K562 (cell line): ENCODE measurements around the gene LRRK1. TPM values are rescaled to one million over a fixed set of nuclear protein-coding genes. Genes with fewer than 3 reads are reported as not detected.

ENCODE experiments used
- ATAC-seq: fragments of 200-7000 bp; cut with Tn5 transposase; 3 replicates; pipeline ENCODE4 v1.9.1; 2020; ENCODE audit warnings: moderate library complexity
- BruUV-seq: library from RNA; stranded (reverse); fragments of 400-500 nt; replicated peaks from 2 replicates; lab custom pipeline; 2021; lab: Mats Ljungman, UMichigan
- CTCF ChIA-PET: fragments of 300-600 bp; formaldehyde crosslinking; extraction: SDS; loops from one replicate; lab custom pipeline; 2021; ENCODE audit warnings: low intra/inter-chr PET ratio; lab: Yijun Ruan, JAX
- POLR2A ChIA-PET: fragments of 300-600, 350-650 bp; sonication (Branson Sonifier 250); formaldehyde crosslinking; extraction: SDS; loops from one replicate; lab custom pipeline; 2021; ENCODE audit warnings: antibody characterized with exemption, inconsistent platforms; lab: Yijun Ruan, JAX
- DNase-seq, 4 experiments: peaks; one replicate each; pipeline versions ENCODE4 v3.0.0 to v3.0.0-alpha.2; 2011 to 2018; ENCODE audit warnings: low spot score in 3 of 4, mixed read lengths in 3 of 4; ENCODE audit errors: extremely low read depth in 1 of 4
- FAIRE-seq: peaks from 2 replicates; lab custom pipeline; 2011; peaks lifted over from hg19 to GRCh38; lab: Jason Lieb, UNC
- H2AFZ ChIP-seq: 2 replicates; pipeline ENCODE4 v1.6.0; 2011; ENCODE audit warnings: low read depth, low read length, control low read depth, inconsistent platforms
- H3K27ac ChIP-seq: fragments of 200-600 bp; 3 replicates; pipeline ENCODE4 v1.8.0; 2011; ENCODE audit warnings: low read depth, mild to moderate bottlenecking, control low read depth, inconsistent platforms, low read length, moderate library complexity, mixed read lengths; ENCODE audit errors: extremely low read depth
- H3K27me3 ChIP-seq, 2 experiments: fragments of 300-600 bp in 1 of 2; 2 replicates in 1 of 2; 3 replicates in 1 of 2; pipeline versions ENCODE4 v1.6.0 to v1.8.0; 2011; ENCODE audit warnings: inconsistent platforms in 2 of 2, low read length in 2 of 2, mild to moderate bottlenecking in 1 of 2, mixed read lengths in 1 of 2, moderate library complexity in 1 of 2; ENCODE audit not compliant: control insufficient read depth in 2 of 2, insufficient read depth in 2 of 2
- H3K36me3 ChIP-seq: fragments of 300-600 bp; 3 replicates; pipeline ENCODE4 v1.8.0; 2011; ENCODE audit warnings: mild to moderate bottlenecking, low read length, inconsistent platforms; ENCODE audit not compliant: control insufficient read depth, insufficient read depth
- H3K4me1 ChIP-seq, 2 experiments: fragments of 200-600 bp in 1 of 2; replicated peaks in 1 of 2; 2 replicates in 1 of 2; 3 replicates in 1 of 2; pipeline versions ENCODE4 v1.5.1 to v1.8.0; 2011; ENCODE audit warnings: inconsistent platforms in 2 of 2, low read length in 2 of 2, mild to moderate bottlenecking in 1 of 2, mixed read lengths in 1 of 2, moderate library complexity in 1 of 2; ENCODE audit not compliant: control insufficient read depth in 2 of 2, insufficient read depth in 2 of 2
- H3K4me2 ChIP-seq: 2 replicates; pipeline ENCODE4 v1.6.1; 2011; ENCODE audit warnings: low read length, control low read depth, inconsistent platforms, mixed read lengths; ENCODE audit not compliant: insufficient read depth
- H3K4me3 ChIP-seq: fragments of 200-600 bp; sonication (generic), shearing (Covaris generic); 2 replicates; pipeline ENCODE4 v1.5.1; 2016; ENCODE audit warnings: control low read depth, inconsistent platforms
- H3K79me2 ChIP-seq: fragments of 200-600 bp; 3 replicates; pipeline ENCODE4 v1.8.0; 2011; ENCODE audit warnings: low read length, inconsistent platforms; ENCODE audit not compliant: control insufficient read depth, insufficient read depth
- H3K9ac ChIP-seq, 2 experiments: 2 replicates each; pipeline versions ENCODE4 v1.6.0 to v1.6.1; 2011; ENCODE audit warnings: low read depth in 2 of 2, low read length in 2 of 2, control low read depth in 1 of 2, inconsistent platforms in 1 of 2, mild to moderate bottlenecking in 1 of 2, mixed read lengths in 1 of 2; ENCODE audit not compliant: insufficient read depth in 1 of 2
- H3K9me1 ChIP-seq: one replicate; pipeline ENCODE4 v1.6.0; 2011; ENCODE audit warnings: inconsistent platforms, mild to moderate bottlenecking, low read length, moderate library complexity; ENCODE audit not compliant: control insufficient read depth, insufficient read depth
- H3K9me3 ChIP-seq: replicated peaks from 2 replicates; pipeline ENCODE4 v1.5.1; 2011; ENCODE audit warnings: low read depth, low read length, inconsistent platforms; ENCODE audit not compliant: control insufficient read depth, insufficient read depth
- H4K20me1 ChIP-seq: replicated peaks from 2 replicates; pipeline ENCODE4 v1.6.1; 2011; ENCODE audit warnings: low read length, inconsistent platforms, mixed read lengths; ENCODE audit not compliant: control insufficient read depth, insufficient read depth
- ARID1B ChIP-seq: fragments of 450-650 bp; IDR thresholded peaks from 2 replicates; pipeline ENCODE4 v1.6.1; 2016; ENCODE audit warnings: antibody characterized with exemption, mild to moderate bottlenecking, inconsistent platforms
- CBFA2T2 ChIP-seq: fragments of 450-650 bp; conservative IDR thresholded peaks from 2 replicates; pipeline ENCODE4 v1.6.1; 2017; ENCODE audit warnings: mild to moderate bottlenecking
- COPS2 ChIP-seq: fragments of 450-650 bp; conservative IDR thresholded peaks from 2 replicates; pipeline ENCODE4 v1.6.1; 2016; ENCODE audit warnings: mild to moderate bottlenecking, moderate library complexity
- FOXK2 ChIP-seq, 2 experiments: fragments of 450-650 bp; IDR thresholded peaks in 1 of 2; conservative IDR thresholded peaks in 1 of 2; 2 replicates each; pipeline ENCODE4 v1.6.1; 2016; ENCODE audit warnings: low read depth in 2 of 2, mild to moderate bottlenecking in 1 of 2
- KAT7 ChIP-seq: sonication (generic); formaldehyde crosslinking; IDR thresholded peaks from 2 replicates; pipeline ENCODE4 v1.8.0; 2022; ENCODE audit warnings: missing genetic modification reagents, mild to moderate bottlenecking, borderline replicate concordance
- KLF16 ChIP-seq: IDR thresholded peaks from 2 replicates; pipeline ENCODE4 v1.6.1; 2016; ENCODE audit warnings: antibody characterized with exemption
- NBN ChIP-seq: fragments of 450-650 bp; IDR thresholded peaks from 2 replicates; pipeline ENCODE4 v1.6.1; 2016; ENCODE audit warnings: low read depth, mild to moderate bottlenecking
- NFE2L1 ChIP-seq: fragments of 450-650 bp; IDR thresholded peaks from 2 replicates; pipeline ENCODE4 v1.6.1; 2016; ENCODE audit warnings: missing genetic modification characterization, low read depth, mild to moderate bottlenecking, missing compliant biosample characterization, moderate library complexity, borderline replicate concordance
- RBM17 ChIP-seq: fragments of 200-400 bp; formaldehyde crosslinking; IDR thresholded peaks from 2 replicates; pipeline ENCODE4 v1.6.1; 2017; ENCODE audit warnings: low read depth, mild to moderate bottlenecking, low read length, borderline replicate concordance
- SETDB1 ChIP-seq: IDR thresholded peaks from one replicate; pipeline ENCODE4 v1.6.1; 2012; ENCODE audit warnings: low read length, control low read depth, inconsistent platforms
- SMAD2 ChIP-seq: fragments of 150-350 bp; IDR thresholded peaks from 2 replicates; pipeline ENCODE4 v1.6.1; 2014; ENCODE audit warnings: low read depth, mild to moderate bottlenecking, low read length
- SREBF1 ChIP-seq: fragments of 150-350 bp; IDR thresholded peaks from 2 replicates; pipeline ENCODE4 v1.6.1; 2014; ENCODE audit warnings: antibody characterized with exemption, low read depth, low read length, borderline replicate concordance
- SREBF2 ChIP-seq: sonication (generic); formaldehyde crosslinking; IDR thresholded peaks from 2 replicates; pipeline ENCODE4 v1.4.0; 2020; ENCODE audit warnings: mild to moderate bottlenecking, missing genetic modification reagents
- ZKSCAN8 ChIP-seq: fragments of 200-800 bp; sonication (Bioruptor generic); IDR thresholded peaks from 2 replicates; pipeline ENCODE4 v1.6.1; 2016; ENCODE audit warnings: missing genetic modification characterization, missing compliant biosample characterization
- ZNF224 ChIP-seq: sonication (generic); formaldehyde crosslinking; IDR thresholded peaks from 2 replicates; pipeline ENCODE4 v1.8.0; 2022; ENCODE audit warnings: mild to moderate bottlenecking, missing genetic modification reagents
- ZNF583 ChIP-seq: fragments of 250-450 bp; sonication (Bioruptor Pico); IDR thresholded peaks from 2 replicates; pipeline ENCODE4 v1.4.0; 2020
- ZNF655 ChIP-seq: fragments of 250-450 bp; sonication (Bioruptor Pico); IDR thresholded peaks from 2 replicates; pipeline ENCODE4 v1.5.0; 2021
- WGBS: fragments of 100-300 bp; shearing (Covaris generic); methylation state at CpG from one replicate; pipeline ENCODE4 v1.1.6; 2016; ENCODE audit warnings: low coverage, mixed read lengths; ENCODE audit not compliant: insufficient coverage; ENCODE audit errors: missing lambda C conversion rate; 5-methylcytosine and 5-hydroxymethylcytosine counted together
- in situ Hi-C: fragments of 300-500 bp; cut with MboI; formaldehyde crosslinking; loops from 4 replicates; pipeline ENCODE4 v1.15.0; 2018; ENCODE audit warnings: inconsistent platforms, mixed read lengths
- intact Hi-C: fragments of 100-400 bp; cut with micrococcal nuclease; formaldehyde crosslinking; loops from 2 replicates; pipeline ENCODE4 v1.14.2; 2022
- polyA plus RNA-seq, 8 experiments: library from polyadenylated mRNA; depleted of rRNA in 4 of 8; stranded (reverse) in 5 of 8; unstranded in 3 of 8; fragments of >200 nt; fragmentation: Nextera tagmentation in 2 of 8; fragmentation: Illumina TruSeq in 1 of 8; extraction: Ambion mirVana in 2 of 8; extraction: Trizol in 1 of 8; gene quantifications; 2 replicates each; pipeline versions ENCODE4 v1.2.1 to v1.2.3, GENCODE V29; 2011 to 2014; ENCODE audit warnings: inconsistent platforms in 1 of 8, missing spikeins in 1 of 8
- total RNA-seq, 7 experiments: library from RNA; depleted of rRNA in 6 of 7; stranded (reverse); fragments of >200 nt in 6 of 7; fragmentation: Illumina TruSeq in 2 of 7; extraction: Trizol in 2 of 7; gene quantifications; 2 replicates each; pipeline versions ENCODE4 v1.2.1 to v1.2.3, GENCODE V29; 2011 to 2021; ENCODE audit warnings: low replicate concordance in 1 of 7
- TF ChIP-seq, protein P1 (sequence below): fragments of 450-650 bp; formaldehyde crosslinking; IDR thresholded peaks from 2 replicates; pipeline ENCODE4 v1.4.0; 2022; ENCODE audit warnings: mild to moderate bottlenecking, moderate library complexity

LRRK1 gene
- total and polyA plus RNA-seq, 9 of the 15 experiments (the other 6 are each of a cell fraction or from before 2014, with no cell fraction given): 0.01 to 1.5 (median 0.11) TPM

DNA sequence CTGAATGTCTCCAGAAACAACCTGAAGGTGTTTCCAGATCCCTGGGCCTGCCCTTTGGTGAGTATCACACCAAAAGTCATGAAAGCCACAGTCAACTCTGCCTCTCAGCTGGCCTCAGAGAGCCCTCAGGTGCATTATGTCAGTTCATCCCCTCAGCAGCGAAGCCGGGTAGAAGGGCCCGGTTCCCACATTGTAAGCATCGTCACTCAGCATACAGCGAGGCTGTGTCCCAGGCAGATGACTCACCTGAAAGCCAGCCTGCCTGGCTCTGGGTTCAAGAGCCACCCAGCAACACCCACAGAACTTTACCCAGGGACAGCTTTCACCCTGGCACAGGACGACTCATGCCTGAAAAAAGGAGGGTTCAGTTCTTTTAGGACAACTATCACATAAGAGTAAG lies 91.6 kb downstream of the LRRK1 start (continued):
- TF ChIP-seq SMAD2 (no peak), NFE2L1 (no peak)

GRCh38 chr15:101012326-101013200 lies 93.4 kb downstream of the LRRK1 start:
- no peaks in the 10 kb centered on the region for H4K20me1 ChIP-seq
- H3K9ac ChIP-seq: no peak overlapping the region; a peak in 1 of 4 replicates
- no peak overlapping the region for H3K27ac ChIP-seq
- no peak overlapping the region for H3K4me2 ChIP-seq
- DNase-seq: no peak
- in situ Hi-C loops: no loop called here
- H3K9me1 ChIP-seq: peaks cover 8% of the 10 kb centered on the region
- H2AFZ ChIP-seq: no peak overlapping the region
- no peaks in the 10 kb centered on the region for H3K36me3 ChIP-seq
- TF ChIP-seq ZNF583 (CRISPR knock-in tag) (no peak), SETDB1 (no peak), RBM17 (no peak), FOXK2 (conservative IDR thresholded peaks at IDR 0.05 in 1 of 2, IDR thresholded peaks at IDR 0.05 in 1 of 2; ENCODE audit: low read depth in 2 of 2) (no peak), ZNF655 (CRISPR knock-in tag) (no peak), COPS2 (no peak), SREBF2 (CRISPR knock-in tag) (no peak), ARID1B (no peak), SREBF1 (no peak), NBN (no peak), ZNF224 (no peak), KAT7 (CRISPR knock-in tag) (no peak), KLF16 (no peak), CBFA2T2 (no peak), ZKSCAN8 (CRISPR knock-in tag) (no peak)
- TF ChIP-seq, protein P1, sequence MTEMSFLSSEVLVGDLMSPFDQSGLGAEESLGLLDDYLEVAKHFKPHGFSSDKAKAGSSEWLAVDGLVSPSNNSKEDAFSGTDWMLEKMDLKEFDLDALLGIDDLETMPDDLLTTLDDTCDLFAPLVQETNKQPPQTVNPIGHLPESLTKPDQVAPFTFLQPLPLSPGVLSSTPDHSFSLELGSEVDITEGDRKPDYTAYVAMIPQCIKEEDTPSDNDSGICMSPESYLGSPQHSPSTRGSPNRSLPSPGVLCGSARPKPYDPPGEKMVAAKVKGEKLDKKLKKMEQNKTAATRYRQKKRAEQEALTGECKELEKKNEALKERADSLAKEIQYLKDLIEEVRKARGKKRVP (CRISPR knock-in tag): no peak
- TF ChIP-seq, all 486 proteins: peak for 0
- ChIA-PET CTCF (interaction anchor here (0.6 kb wide), 1 partner anchor 40 kb away, joined by 3 read pairs; no protein-coding TSS in a partner anchor), POLR2A (interaction anchor here (0.6 kb wide), 1 partner anchor 255 kb away, joined by 4 read pairs; no protein-coding TSS in a partner anchor)
- Histone ChIP-seq H3K9me3 (no peaks in the 10 kb centered on the region), H3K27me3 (peaks cover 5 to 24% of the 10 kb centered on the region in 2 experiments; a peak in 4 of 5 replicates), H3K4me3 (no peak overlapping the region), H3K79me2 (no peaks in the 10 kb centered on the region), H3K4me1 (peaks cover 9 to 27% of the 10 kb centered on the region in 2 experiments)
- FAIRE-seq (no peak), ATAC-seq (no peak)
- WGBS: 23% methylated on average over 18 of the region's 20 CpGs
- no TSS peak for BruUV-seq
- intact Hi-C loops: no loop called here
